GM12878 (cell line): ENCODE measurements around the gene PLB1. TPM values are rescaled to one million over a fixed set of nuclear protein-coding genes. Genes with fewer than 3 reads are reported as not detected.

ENCODE experiments used
- ATAC-seq: fragments of 200-7000 bp; cut with Tn5 transposase; 3 replicates; pipeline ENCODE4 v1.9.1; 2020; ENCODE audit warnings: mild to moderate bottlenecking, moderate library complexity
- BruUV-seq: library from RNA; stranded (reverse); fragments of 400-500 nt; replicated peaks from 2 replicates; lab custom pipeline; 2021; lab: Mats Ljungman, UMichigan
- CTCF ChIA-PET: fragments of 300-600 bp; sonication (Branson Sonifier 250); formaldehyde crosslinking; extraction: SDS; loops from one replicate; lab custom pipeline; 2021; ENCODE audit warnings: inconsistent platforms; lab: Yijun Ruan, JAX
- POLR2A ChIA-PET: fragments of 350-600 bp; formaldehyde crosslinking; extraction: SDS; loops from one replicate; lab custom pipeline; 2021; ENCODE audit warnings: inconsistent platforms; lab: Charles Lee
- RAD21 ChIA-PET: fragments of 300-600 bp; sonication (Branson Sonifier 250); formaldehyde crosslinking; loops from one replicate; lab custom pipeline; 2023; ENCODE audit warnings: antibody characterized with exemption; ENCODE audit not compliant: unreplicated experiment; lab: Charles Lee
- SMC1A ChIA-PET: fragments of 300-600 bp; sonication (Branson Sonifier 250); formaldehyde crosslinking; loops from one replicate; lab custom pipeline; 2023; ENCODE audit not compliant: unreplicated experiment, uncharacterized antibody; lab: Charles Lee
- DNase-seq: peaks from one replicate; pipeline ENCODE4 v3.0.0-alpha.2; 2011; ENCODE audit warnings: low read depth, low spot score
- FAIRE-seq: peaks from 3 replicates; lab custom pipeline; 2011; peaks lifted over from hg19 to GRCh38; lab: Jason Lieb, UNC
- H2AFZ ChIP-seq: 2 replicates; pipeline ENCODE4 v1.6.0; 2011; ENCODE audit warnings: low read depth, low read length, control low read depth; ENCODE audit not compliant: control insufficient read depth
- H3K27ac ChIP-seq: 2 replicates; pipeline ENCODE4 v1.5.1; 2011; ENCODE audit warnings: control low read depth; ENCODE audit not compliant: control insufficient read depth, insufficient read depth
- H3K27me3 ChIP-seq, 2 experiments: replicated peaks in 1 of 2; 2 replicates each; pipeline versions ENCODE4 v1.6.0 to v1.6.1; 2011; ENCODE audit warnings: low read length in 1 of 2; ENCODE audit not compliant: control insufficient read depth in 2 of 2, insufficient read depth in 2 of 2
- H3K36me3 ChIP-seq, 2 experiments: 2 replicates each; pipeline ENCODE4 v1.5.1; 2011; ENCODE audit warnings: low read length in 1 of 2; ENCODE audit not compliant: control insufficient read depth in 2 of 2, insufficient read depth in 2 of 2
- H3K4me1 ChIP-seq: 2 replicates; pipeline ENCODE4 v1.6.1; 2011; ENCODE audit warnings: mild to moderate bottlenecking, low read length, moderate library complexity, mixed read lengths; ENCODE audit not compliant: control insufficient read depth, insufficient read depth
- H3K4me2 ChIP-seq: 2 replicates; pipeline ENCODE4 v1.6.0; 2011; ENCODE audit warnings: control low read depth; ENCODE audit not compliant: control insufficient read depth, insufficient read depth
- H3K4me3 ChIP-seq: fragments of 200-600 bp; sonication (generic); 2 replicates; pipeline ENCODE4 v1.5.1; 2016
- H3K79me2 ChIP-seq: 2 replicates; pipeline ENCODE4 v1.6.0; 2011; ENCODE audit warnings: low read length; ENCODE audit not compliant: control insufficient read depth, insufficient read depth
- H3K9ac ChIP-seq: 2 replicates; pipeline ENCODE4 v1.8.0; 2011; ENCODE audit warnings: low read length, control low read depth, mixed read lengths; ENCODE audit not compliant: control insufficient read depth, insufficient read depth
- H3K9me3 ChIP-seq: replicated peaks from 3 replicates; pipeline ENCODE4 v1.5.1; 2011; ENCODE audit warnings: mild to moderate bottlenecking, low read length; ENCODE audit not compliant: control insufficient read depth, insufficient read depth
- H4K20me1 ChIP-seq: 2 replicates; pipeline ENCODE4 v1.6.0; 2011; ENCODE audit not compliant: control insufficient read depth, insufficient read depth
- BCL3 ChIP-seq: IDR thresholded peaks from 2 replicates; pipeline ENCODE4 v1.6.1; 2011; ENCODE audit warnings: borderline replicate concordance, low read depth, mild to moderate bottlenecking, moderate library complexity, low read length; ENCODE audit not compliant: insufficient read depth, poor library complexity, severe bottlenecking
- CHD1 ChIP-seq: IDR thresholded peaks from 2 replicates; pipeline ENCODE4 v1.6.1; 2012; ENCODE audit warnings: low read depth, low read length, improper control_type of control experiment
- JUNB ChIP-seq: IDR thresholded peaks from 2 replicates; pipeline ENCODE4 v1.6.1; 2016; ENCODE audit warnings: antibody characterized with exemption, mild to moderate bottlenecking
- MEF2B ChIP-seq: fragments of 450-650 bp; IDR thresholded peaks from 2 replicates; pipeline ENCODE4 v1.6.1; 2018; ENCODE audit warnings: mild to moderate bottlenecking, moderate library complexity; ENCODE audit not compliant: partially characterized antibody, poor library complexity, severe bottlenecking
- POLR2A ChIP-seq: IDR thresholded peaks from 2 replicates; pipeline ENCODE4 v1.6.1; 2011; ENCODE audit warnings: low read depth, mild to moderate bottlenecking, low read length
- RUNX3 ChIP-seq: IDR thresholded peaks from 2 replicates; pipeline ENCODE4 v1.6.1; 2012; ENCODE audit warnings: low read length, inconsistent platforms
- TCF7 ChIP-seq: IDR thresholded peaks from 2 replicates; pipeline ENCODE4 v1.6.1; 2014; ENCODE audit warnings: antibody characterized with exemption, borderline replicate concordance
- ZZZ3 ChIP-seq: IDR thresholded peaks from 2 replicates; pipeline ENCODE4 v1.6.1; 2011; ENCODE audit warnings: low read depth; ENCODE audit not compliant: control insufficient read depth, insufficient read length
- WGBS: methylation state at CpG from one replicate; pipeline ENCODE4 v1.1.6; 2016; ENCODE audit warnings: low lambda C conversion rate; ENCODE audit not compliant: insufficient replicate concordance, insufficient coverage; ENCODE audit errors: missing lambda C conversion rate; 5-methylcytosine and 5-hydroxymethylcytosine counted together
- in situ Hi-C: fragments of 300-500 bp; cut with MboI; formaldehyde crosslinking; loops from 9 replicates; pipeline ENCODE4 v1.14.3; 2018; ENCODE audit warnings: mixed read lengths
- intact Hi-C: fragments of 100-400 bp; cut with micrococcal nuclease; formaldehyde crosslinking; loops from one replicate; pipeline ENCODE4 v1.14.2; 2022; ENCODE audit not compliant: unreplicated experiment
- polyA plus RNA-seq, 11 experiments: library from polyadenylated mRNA; depleted of rRNA in 4 of 11; unstranded in 6 of 11; stranded (reverse) in 5 of 11; fragments of >200 nt; fragmentation: Nextera tagmentation in 4 of 11; fragmentation: Illumina TruSeq in 1 of 11; extraction: Ambion mirVana in 4 of 11; extraction: Trizol in 1 of 11; gene quantifications; 1 replicate in 1 of 11; 2 replicates in 10 of 11; pipeline versions ENCODE4 v1.2.1 to v1.2.3, GENCODE V29; 2011 to 2016; ENCODE audit warnings: inconsistent platforms in 2 of 11, missing spikeins in 2 of 11, low read depth in 1 of 11
- total RNA-seq, 4 experiments: library from RNA; depleted of rRNA in 3 of 4; stranded (reverse); fragments of >200 nt in 3 of 4; fragmentation: Illumina TruSeq in 1 of 4; extraction: Trizol in 1 of 4; gene quantifications; 2 replicates each; pipeline versions ENCODE4 v1.2.1 to v1.2.3, GENCODE V29; 2013 to 2021

The PLB1 gene
- total and polyA plus RNA-seq, 10 of the 15 experiments (the other 5 are each of a cell fraction or from before 2014, with no cell fraction given), result 0.03 to 0.49 (median 0.28) TPM

GRCh38 chr2:28486526-28486925 is 9.3 kb upstream of the PLB1 start:
- H3K36me3 ChIP-seq, result no peaks in the 10 kb centered on the region
- no peaks in the 10 kb centered on the region for H3K9me3 ChIP-seq
- SMC1A ChIA-PET, result no interaction called here
- H2AFZ ChIP-seq, result no peak overlapping the region
- RAD21 ChIA-PET, result interaction anchor here (0.8 kb wide), 1 partner anchor 80 kb away, joined by 3 read pairs; no protein-coding TSS in a partner anchor
- no peak overlapping the region for H3K9ac ChIP-seq
- H3K4me3 ChIP-seq, result no peak overlapping the region
- ATAC-seq (no peak), FAIRE-seq (no peak), DNase-seq (no peak)
- H4K20me1 ChIP-seq, result no peaks in the 10 kb centered on the region
- 17% methylated on average over 4 of the region's 4 CpGs for WGBS
- H3K4me1 ChIP-seq, result peaks cover 6% of the 10 kb centered on the region; the same call in 1 of the 2 replicates
- H3K79me2 ChIP-seq, result no peaks in the 10 kb centered on the region
- CTCF ChIA-PET, result interaction anchor here (1.7 kb wide), 1 partner anchor 9 kb away, joined by 3 read pairs; the partner anchor contains the start of gene PLB1
- BruUV-seq, result no TSS peak
- H3K27me3 ChIP-seq, result no peaks in the 10 kb centered on the region
- peak; percentile 31; the same call in 1 of the 2 replicates for TF ChIP-seq JUNB
- TF ChIP-seq TCF7, result peak; percentile 66; the same call in 1 of the 2 replicates
- no peak for TF ChIP-seq BCL3
- no peak for TF ChIP-seq POLR2A
- TF ChIP-seq RUNX3, result peak; percentile 39
- no peak for TF ChIP-seq MEF2B
- no peak for TF ChIP-seq CHD1
- TF ChIP-seq ZZZ3, result no peak
- intact Hi-C loops (no loop called here), in situ Hi-C loops (no loop called here)
- POLR2A ChIA-PET, result no interaction called here
- H3K27ac ChIP-seq, result no peak overlapping the region
- no peak overlapping the region for H3K4me2 ChIP-seq
